ENCODE data around the gene APIP. TPM values are rescaled to one million over a fixed set of nuclear protein-coding genes. Genes with fewer than 3 reads are reported as not detected.

Gene APIP
- total RNA-seq, 1 experiment from 2014 or later, result 24.3 TPM

DNA sequence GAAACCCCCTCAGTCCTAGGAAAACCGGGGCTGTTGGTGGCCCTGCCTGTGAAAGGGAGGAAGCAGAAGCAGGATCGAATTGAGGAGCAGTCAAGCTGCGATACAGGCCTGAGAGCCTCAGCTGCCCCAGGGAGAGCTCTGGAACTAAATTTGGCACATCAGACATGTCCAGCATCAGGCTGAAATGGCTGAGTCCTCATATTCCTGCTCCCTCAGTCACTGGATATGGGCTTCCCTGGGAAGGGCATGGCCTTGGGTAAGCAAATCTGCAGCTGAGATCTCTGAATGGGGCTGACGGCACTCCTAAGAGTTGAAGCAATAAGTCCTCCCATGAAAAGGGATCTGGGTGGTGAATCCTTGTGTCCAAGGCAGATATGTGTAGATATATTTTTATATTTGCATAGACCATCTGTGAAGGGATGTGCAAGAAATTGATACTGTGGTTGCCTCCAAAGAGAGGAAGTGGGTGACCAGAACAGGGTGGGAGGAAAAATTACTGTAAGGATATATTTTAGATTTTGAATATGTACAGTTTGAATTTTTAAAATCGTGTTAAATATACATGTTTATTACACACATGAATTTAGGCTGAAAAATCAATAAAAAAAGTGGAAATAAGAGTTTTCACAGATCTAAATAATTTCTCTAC, 45.5 kb downstream of the APIP start:
- ChIA-PET POLR2A (no interaction called here), CTCF (interaction anchor here (1.0 kb wide), 1 partner anchor 8 kb away, joined by 3 read pairs; no protein-coding TSS in a partner anchor)
- Mint-ChIP-seq H3K27ac (no peak overlapping the region), H3K4me3 (no peak overlapping the region), H3K9me3 (peaks cover 13% of the 10 kb centered on the region), H3K36me3 (peaks cover 14% of the 10 kb centered on the region; the same call in 1 of the 2 replicates), H3K27me3 (ENCODE audit: low read depth) (no peaks in the 10 kb centered on the region), H3K4me1 (0 out of 2 replicates have a peak, but pooled peaks cover 3% of the 10 kb centered on the region)
- DNase-seq (ENCODE audit: low spot score), result no peak
- no peak for ATAC-seq
- TF ChIP-seq, protein P1, sequence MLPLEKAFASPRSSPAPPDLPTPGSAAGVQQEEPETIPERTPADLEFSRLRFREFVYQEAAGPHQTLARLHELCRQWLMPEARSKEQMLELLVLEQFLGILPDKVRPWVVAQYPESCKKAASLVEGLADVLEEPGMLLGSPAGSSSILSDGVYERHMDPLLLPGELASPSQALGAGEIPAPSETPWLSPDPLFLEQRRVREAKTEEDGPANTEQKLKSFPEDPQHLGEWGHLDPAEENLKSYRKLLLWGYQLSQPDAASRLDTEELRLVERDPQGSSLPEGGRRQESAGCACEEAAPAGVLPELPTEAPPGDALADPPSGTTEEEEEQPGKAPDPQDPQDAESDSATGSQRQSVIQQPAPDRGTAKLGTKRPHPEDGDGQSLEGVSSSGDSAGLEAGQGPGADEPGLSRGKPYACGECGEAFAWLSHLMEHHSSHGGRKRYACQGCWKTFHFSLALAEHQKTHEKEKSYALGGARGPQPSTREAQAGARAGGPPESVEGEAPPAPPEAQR (CRISPR knock-in tag; IDR thresholded peaks at IDR 0.05), result no peak
- TF ChIP-seq, protein P2, sequence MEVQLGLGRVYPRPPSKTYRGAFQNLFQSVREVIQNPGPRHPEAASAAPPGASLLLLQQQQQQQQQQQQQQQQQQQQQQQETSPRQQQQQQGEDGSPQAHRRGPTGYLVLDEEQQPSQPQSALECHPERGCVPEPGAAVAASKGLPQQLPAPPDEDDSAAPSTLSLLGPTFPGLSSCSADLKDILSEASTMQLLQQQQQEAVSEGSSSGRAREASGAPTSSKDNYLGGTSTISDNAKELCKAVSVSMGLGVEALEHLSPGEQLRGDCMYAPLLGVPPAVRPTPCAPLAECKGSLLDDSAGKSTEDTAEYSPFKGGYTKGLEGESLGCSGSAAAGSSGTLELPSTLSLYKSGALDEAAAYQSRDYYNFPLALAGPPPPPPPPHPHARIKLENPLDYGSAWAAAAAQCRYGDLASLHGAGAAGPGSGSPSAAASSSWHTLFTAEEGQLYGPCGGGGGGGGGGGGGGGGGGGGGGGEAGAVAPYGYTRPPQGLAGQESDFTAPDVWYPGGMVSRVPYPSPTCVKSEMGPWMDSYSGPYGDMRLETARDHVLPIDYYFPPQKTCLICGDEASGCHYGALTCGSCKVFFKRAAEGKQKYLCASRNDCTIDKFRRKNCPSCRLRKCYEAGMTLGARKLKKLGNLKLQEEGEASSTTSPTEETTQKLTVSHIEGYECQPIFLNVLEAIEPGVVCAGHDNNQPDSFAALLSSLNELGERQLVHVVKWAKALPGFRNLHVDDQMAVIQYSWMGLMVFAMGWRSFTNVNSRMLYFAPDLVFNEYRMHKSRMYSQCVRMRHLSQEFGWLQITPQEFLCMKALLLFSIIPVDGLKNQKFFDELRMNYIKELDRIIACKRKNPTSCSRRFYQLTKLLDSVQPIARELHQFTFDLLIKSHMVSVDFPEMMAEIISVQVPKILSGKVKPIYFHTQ (CRISPR knock-in tag; IDR thresholded peaks at IDR 0.05), result no peak
- no peak for TF ChIP-seq SMAD4 (CRISPR knock-in tag; IDR thresholded peaks at IDR 0.05)
- TF ChIP-seq, protein P3, sequence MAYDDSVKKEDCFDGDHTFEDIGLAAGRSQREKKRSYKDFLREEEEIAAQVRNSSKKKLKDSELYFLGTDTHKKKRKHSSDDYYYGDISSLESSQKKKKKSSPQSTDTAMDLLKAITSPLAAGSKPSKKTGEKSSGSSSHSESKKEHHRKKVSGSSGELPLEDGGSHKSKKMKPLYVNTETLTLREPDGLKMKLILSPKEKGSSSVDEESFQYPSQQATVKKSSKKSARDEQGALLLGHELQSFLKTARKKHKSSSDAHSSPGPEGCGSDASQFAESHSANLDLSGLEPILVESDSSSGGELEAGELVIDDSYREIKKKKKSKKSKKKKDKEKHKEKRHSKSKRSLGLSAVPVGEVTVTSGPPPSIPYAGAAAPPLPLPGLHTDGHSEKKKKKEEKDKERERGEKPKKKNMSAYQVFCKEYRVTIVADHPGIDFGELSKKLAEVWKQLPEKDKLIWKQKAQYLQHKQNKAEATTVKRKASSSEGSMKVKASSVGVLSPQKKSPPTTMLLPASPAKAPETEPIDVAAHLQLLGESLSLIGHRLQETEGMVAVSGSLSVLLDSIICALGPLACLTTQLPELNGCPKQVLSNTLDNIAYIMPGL (CRISPR knock-in tag; IDR thresholded peaks at IDR 0.05), result no peak
- no peak for TF ChIP-seq ZNF121 (CRISPR knock-in tag; IDR thresholded peaks at IDR 0.05)
- TF ChIP-seq, protein P4, sequence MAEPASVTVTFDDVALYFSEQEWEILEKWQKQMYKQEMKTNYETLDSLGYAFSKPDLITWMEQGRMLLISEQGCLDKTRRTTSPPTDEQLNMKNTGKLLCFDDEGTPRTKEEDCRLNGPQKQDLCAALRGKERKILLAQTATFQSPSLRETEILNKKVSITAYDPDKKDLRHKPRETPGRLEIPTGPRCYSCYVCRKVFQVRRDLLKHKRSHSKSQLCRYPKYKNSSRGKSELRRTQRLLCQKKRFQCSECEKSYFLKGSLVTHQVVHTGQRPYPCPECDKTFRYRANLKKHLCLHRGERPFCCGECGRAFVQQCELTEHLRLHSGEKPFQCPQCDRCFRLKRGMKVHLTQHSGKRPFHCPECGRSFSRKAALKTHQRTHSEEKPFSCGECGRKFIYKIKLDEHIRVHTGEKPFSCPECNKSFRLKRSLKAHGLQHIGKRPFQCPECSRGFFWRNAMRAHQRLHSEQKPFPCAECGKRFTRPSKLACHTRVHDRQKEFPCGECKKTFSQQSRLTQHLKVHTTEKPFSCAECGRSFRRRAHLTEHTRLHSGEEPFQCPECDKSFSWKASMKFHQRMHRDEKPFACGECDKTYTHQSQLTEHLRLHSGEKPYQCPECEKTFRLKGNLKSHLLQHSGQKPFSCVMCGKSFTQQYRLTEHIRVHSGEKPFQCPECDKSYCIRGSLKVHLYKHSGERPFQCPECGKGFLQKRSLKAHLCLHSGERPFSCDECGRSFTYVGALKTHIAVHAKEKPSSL (CRISPR knock-in tag; conservative IDR thresholded peaks at IDR 0.05), result no peak
- no peak for TF ChIP-seq OVOL2 (CRISPR knock-in tag; IDR thresholded peaks at IDR 0.05; ENCODE audit: borderline replicate concordance)
- TF ChIP-seq, protein P5, sequence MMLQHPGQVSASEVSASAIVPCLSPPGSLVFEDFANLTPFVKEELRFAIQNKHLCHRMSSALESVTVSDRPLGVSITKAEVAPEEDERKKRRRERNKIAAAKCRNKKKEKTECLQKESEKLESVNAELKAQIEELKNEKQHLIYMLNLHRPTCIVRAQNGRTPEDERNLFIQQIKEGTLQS (CRISPR knock-in tag; conservative IDR thresholded peaks at IDR 0.05), result no peak
- TF ChIP-seq, protein P6, sequence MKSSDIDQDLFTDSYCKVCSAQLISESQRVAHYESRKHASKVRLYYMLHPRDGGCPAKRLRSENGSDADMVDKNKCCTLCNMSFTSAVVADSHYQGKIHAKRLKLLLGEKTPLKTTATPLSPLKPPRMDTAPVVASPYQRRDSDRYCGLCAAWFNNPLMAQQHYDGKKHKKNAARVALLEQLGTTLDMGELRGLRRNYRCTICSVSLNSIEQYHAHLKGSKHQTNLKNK (CRISPR knock-in tag; IDR thresholded peaks at IDR 0.05), result no peak

DNA sequence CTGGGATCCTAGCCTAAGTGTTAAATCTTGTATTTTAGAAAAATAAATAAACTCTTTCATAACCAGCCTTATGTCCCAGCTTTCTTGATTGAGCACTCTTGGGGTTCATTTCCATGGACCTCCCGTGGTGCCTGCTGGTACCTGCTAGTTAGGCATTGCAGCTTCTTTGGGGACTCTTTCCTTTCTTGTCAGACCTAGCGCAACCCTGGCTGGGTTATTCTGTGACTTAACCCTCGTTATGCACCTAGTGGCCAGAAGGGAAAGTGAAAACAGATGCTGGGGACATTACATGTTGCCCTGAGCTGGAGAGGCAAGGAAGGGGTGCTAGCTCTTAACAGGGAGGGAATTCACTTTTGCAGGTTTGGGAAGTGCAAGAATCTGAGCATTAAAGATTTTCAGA, 46.8 kb downstream of the APIP start:
- peaks cover 4% of the 10 kb centered on the region; the same call in 1 of the 2 replicates for H3K9me3 Mint-ChIP-seq
- peak; percentile 18 for DNase-seq (ENCODE audit: low spot score)
- H3K4me1 Mint-ChIP-seq, result peaks cover 4% of the 10 kb centered on the region; the same call in 1 of the 2 replicates
- H3K4me3 Mint-ChIP-seq, result no peak overlapping the region
- H3K27ac Mint-ChIP-seq, result no peak overlapping the region
- H3K36me3 Mint-ChIP-seq, result peaks cover 7% of the 10 kb centered on the region; the same call in 1 of the 2 replicates
- CTCF ChIA-PET, result interaction anchor here (0.6 to 1.9 kb wide), 21 partner anchors 10 to 543 kb away, joined by 3 to 11 read pairs (median 3); no protein-coding TSS in a partner anchor
- POLR2A ChIA-PET, result no interaction called here
- ATAC-seq, result peak; percentile 95
- TF ChIP-seq, protein P7, sequence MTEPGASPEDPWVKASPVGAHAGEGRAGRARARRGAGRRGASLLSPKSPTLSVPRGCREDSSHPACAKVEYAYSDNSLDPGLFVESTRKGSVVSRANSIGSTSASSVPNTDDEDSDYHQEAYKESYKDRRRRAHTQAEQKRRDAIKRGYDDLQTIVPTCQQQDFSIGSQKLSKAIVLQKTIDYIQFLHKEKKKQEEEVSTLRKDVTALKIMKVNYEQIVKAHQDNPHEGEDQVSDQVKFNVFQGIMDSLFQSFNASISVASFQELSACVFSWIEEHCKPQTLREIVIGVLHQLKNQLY (CRISPR knock-in tag; IDR thresholded peaks at IDR 0.05), result no peak
- TF ChIP-seq, protein P8, sequence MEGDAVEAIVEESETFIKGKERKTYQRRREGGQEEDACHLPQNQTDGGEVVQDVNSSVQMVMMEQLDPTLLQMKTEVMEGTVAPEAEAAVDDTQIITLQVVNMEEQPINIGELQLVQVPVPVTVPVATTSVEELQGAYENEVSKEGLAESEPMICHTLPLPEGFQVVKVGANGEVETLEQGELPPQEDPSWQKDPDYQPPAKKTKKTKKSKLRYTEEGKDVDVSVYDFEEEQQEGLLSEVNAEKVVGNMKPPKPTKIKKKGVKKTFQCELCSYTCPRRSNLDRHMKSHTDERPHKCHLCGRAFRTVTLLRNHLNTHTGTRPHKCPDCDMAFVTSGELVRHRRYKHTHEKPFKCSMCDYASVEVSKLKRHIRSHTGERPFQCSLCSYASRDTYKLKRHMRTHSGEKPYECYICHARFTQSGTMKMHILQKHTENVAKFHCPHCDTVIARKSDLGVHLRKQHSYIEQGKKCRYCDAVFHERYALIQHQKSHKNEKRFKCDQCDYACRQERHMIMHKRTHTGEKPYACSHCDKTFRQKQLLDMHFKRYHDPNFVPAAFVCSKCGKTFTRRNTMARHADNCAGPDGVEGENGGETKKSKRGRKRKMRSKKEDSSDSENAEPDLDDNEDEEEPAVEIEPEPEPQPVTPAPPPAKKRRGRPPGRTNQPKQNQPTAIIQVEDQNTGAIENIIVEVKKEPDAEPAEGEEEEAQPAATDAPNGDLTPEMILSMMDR (IDR thresholded peaks at IDR 0.05), result peak; percentile 37; the same call in 1 of the 2 replicates
- no peaks in the 10 kb centered on the region for H3K27me3 Mint-ChIP-seq (ENCODE audit: low read depth)
